Esophagus muscularis mucosa (tissue), 4 donors: ENCODE data around the gene INO80C. TPM values are rescaled to one million over a fixed set of nuclear protein-coding genes. Genes with fewer than 3 reads are reported as not detected.

Source experiments
- DNase-seq: peaks from one replicate; pipeline ENCODE4 v3.0.0-alpha.2; 2017; ENCODE audit errors: extremely low spot score
- H3K27ac ChIP-seq, 4 donors: fragments of 200-600 bp; sonication (generic); replicated peaks in 1 of 4; 1 replicate in 3 of 4; 2 replicates in 1 of 4; pipeline ENCODE4 v1.5.1; 2016 to 2019; ENCODE audit warnings: mild to moderate bottlenecking in 1 of 4
- H3K27me3 ChIP-seq, 4 donors: fragments of 200-600 bp; sonication (generic); one replicate each; pipeline versions ENCODE4 v1.5.1 to v1.6.0; 2016 to 2019
- H3K36me3 ChIP-seq, 4 donors: fragments of 200-600 bp; sonication (generic); one replicate each; pipeline ENCODE4 v1.5.1; 2016 to 2019
- H3K4me1 ChIP-seq, 4 donors: fragments of 200-600 bp; sonication (generic); one replicate each; pipeline ENCODE4 v1.5.1; 2016 to 2019
- H3K4me3 ChIP-seq, 4 donors: fragments of 200-600 bp; sonication (generic); 1 replicate in 2 of 4; 2 replicates in 2 of 4; pipeline ENCODE4 v1.5.1; 2016 to 2019; ENCODE audit warnings: mild to moderate bottlenecking in 4 of 4, moderate library complexity in 1 of 4
- H3K9me3 ChIP-seq, 4 donors: fragments of 200-600 bp; sonication (generic); 1 replicate in 3 of 4; 2 replicates in 1 of 4; pipeline ENCODE4 v1.5.1; 2016 to 2019
- EP300 ChIP-seq: sonication (generic); formaldehyde crosslinking; IDR thresholded peaks from one replicate; pipeline ENCODE4 v1.6.1; 2017; ENCODE audit warnings: antibody characterized with exemption
- POLR2A ChIP-seq: fragments of 450-650 bp; IDR thresholded peaks from one replicate; pipeline ENCODE4 v1.6.1; 2017; ENCODE audit warnings: antibody characterized with exemption, moderate library complexity, mild to moderate bottlenecking, low read depth
- POLR2AphosphoS5 ChIP-seq, 2 donors: sonication (generic); formaldehyde crosslinking; IDR thresholded peaks; one replicate each; pipeline ENCODE4 v1.6.1; 2017; ENCODE audit warnings: antibody characterized with exemption in 2 of 2
- WGBS: methylation state at CpG from one replicate; pipeline ENCODE4 v1.1.5; 2018; 5-methylcytosine and 5-hydroxymethylcytosine counted together
- intact Hi-C: fragments of 100-400 bp; cut with DNase I; formaldehyde crosslinking; loops from one replicate; pipeline ENCODE4 v1.15.1; 2023
- total RNA-seq, 4 donors: library from RNA; depleted of rRNA; stranded (reverse); fragments of >200 nt; gene quantifications; one replicate each; pipeline versions ENCODE4 v1.1.0 to v1.2.1, GENCODE V29; 2016
- TF ChIP-seq, protein P1 (sequence below), 3 experiments: fragments of 200-600 bp in 2 of 3; fragments of 450-650 bp in 1 of 3; sonication (generic) in 2 of 3; IDR thresholded peaks; one replicate each; pipeline ENCODE4 v1.5.1; 2017 to 2019; ENCODE audit warnings: antibody characterized with exemption in 3 of 3, mild to moderate bottlenecking in 2 of 3, moderate library complexity in 1 of 3

Gene INO80C
- total RNA-seq, 4 donors from 2014 or later, result 4.0 to 19.5 (median 8.8) TPM

- no peak for DNase-seq
- TF ChIP-seq, protein P1, sequence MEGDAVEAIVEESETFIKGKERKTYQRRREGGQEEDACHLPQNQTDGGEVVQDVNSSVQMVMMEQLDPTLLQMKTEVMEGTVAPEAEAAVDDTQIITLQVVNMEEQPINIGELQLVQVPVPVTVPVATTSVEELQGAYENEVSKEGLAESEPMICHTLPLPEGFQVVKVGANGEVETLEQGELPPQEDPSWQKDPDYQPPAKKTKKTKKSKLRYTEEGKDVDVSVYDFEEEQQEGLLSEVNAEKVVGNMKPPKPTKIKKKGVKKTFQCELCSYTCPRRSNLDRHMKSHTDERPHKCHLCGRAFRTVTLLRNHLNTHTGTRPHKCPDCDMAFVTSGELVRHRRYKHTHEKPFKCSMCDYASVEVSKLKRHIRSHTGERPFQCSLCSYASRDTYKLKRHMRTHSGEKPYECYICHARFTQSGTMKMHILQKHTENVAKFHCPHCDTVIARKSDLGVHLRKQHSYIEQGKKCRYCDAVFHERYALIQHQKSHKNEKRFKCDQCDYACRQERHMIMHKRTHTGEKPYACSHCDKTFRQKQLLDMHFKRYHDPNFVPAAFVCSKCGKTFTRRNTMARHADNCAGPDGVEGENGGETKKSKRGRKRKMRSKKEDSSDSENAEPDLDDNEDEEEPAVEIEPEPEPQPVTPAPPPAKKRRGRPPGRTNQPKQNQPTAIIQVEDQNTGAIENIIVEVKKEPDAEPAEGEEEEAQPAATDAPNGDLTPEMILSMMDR (IDR thresholded peaks at IDR 0.05), result no peak
- TF ChIP-seq POLR2A (no peak), POLR2AphosphoS5 (IDR thresholded peaks at IDR 0.05) (no peak), EP300 (no peak)
- WGBS, result 61% methylated on average over 5 of the region's 5 CpGs
- intact Hi-C loops, result no loop called here
- Histone ChIP-seq H3K27me3 (no peaks in the 10 kb centered on the region), H3K36me3 (no peaks in the 10 kb centered on the region), H3K27ac (no peak overlapping the region), H3K4me3 (no peak overlapping the region), H3K9me3 (no peaks in the 10 kb centered on the region), H3K4me1 (no peaks in the 10 kb centered on the region)
Measured at GRCh38 chr18:35506024-35506712, 8.4 kb upstream of the INO80C start.

DNA sequence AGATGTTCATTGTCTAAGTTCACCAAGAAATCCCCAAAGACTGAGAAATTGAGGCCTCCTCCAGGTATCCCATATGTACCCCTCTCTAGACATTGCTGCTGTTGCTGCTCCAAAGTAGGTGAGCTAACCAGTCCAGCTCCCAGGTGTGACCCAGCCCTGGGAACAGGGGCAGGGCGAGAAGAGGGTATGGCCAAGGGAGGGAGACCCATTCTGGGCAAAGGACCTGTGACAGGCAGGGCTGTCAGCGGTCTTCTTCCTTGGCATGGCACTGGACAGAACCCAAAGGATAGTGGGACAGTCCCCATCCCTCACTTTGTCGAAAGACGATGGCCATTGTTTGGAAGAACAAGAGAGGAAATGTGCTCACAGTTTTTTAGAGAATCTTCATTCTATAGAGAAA is 7.2 kb upstream of the INO80C start:
- no peaks in the 10 kb centered on the region for H3K4me1 ChIP-seq
- no peaks in the 10 kb centered on the region for H3K27me3 ChIP-seq
- intact Hi-C loops, result no loop called here
- no peaks in the 10 kb centered on the region for H3K36me3 ChIP-seq
- 81% methylated on average over 4 of the region's 4 CpGs for WGBS
- no peaks in the 10 kb centered on the region for H3K9me3 ChIP-seq
- no peak for DNase-seq
- TF ChIP-seq EP300 (no peak), POLR2A (no peak), POLR2AphosphoS5 (IDR thresholded peaks at IDR 0.05) (no peak)
- TF ChIP-seq, protein P1 (IDR thresholded peaks at IDR 0.05), result no peak
- no peak overlapping the region for H3K27ac ChIP-seq
- H3K4me3 ChIP-seq, result no peak overlapping the region

DNA sequence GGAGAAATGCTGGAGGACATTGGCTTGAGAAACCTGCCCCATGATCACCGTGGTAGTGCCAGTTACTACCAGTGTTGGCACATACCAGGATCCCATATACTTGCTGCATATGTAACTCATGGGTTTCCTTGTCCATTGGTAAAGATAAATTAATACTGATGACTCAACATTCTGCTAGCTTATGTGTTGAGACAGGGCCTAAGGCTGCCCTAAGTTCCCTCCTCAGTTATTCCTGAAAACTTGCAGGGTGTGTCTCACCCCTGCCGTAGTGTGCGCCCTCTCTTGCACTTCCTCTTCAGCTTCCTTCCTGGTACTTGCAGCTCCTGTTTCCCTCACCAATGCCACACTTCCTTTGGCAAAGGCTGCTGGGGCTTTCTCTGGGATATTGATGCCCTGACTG is 4.3 kb upstream of the INO80C start:
- Histone ChIP-seq H3K4me3 (no peak overlapping the region), H3K36me3 (no peaks in the 10 kb centered on the region), H3K4me1 (peaks cover 1 to 7% (median 7%) of the 10 kb centered on the region in 4 donors), H3K9me3 (no peaks in the 10 kb centered on the region), H3K27ac (no peak overlapping the region), H3K27me3 (no peaks in the 10 kb centered on the region)
- WGBS, result 80% methylated on average over 3 of the region's 3 CpGs
- intact Hi-C loops, result no loop called here
- DNase-seq, result no peak
- TF ChIP-seq POLR2AphosphoS5 (IDR thresholded peaks at IDR 0.05) (no peak), EP300 (no peak)
- TF ChIP-seq, protein P1 (IDR thresholded peaks at IDR 0.05), result no peak

DNA sequence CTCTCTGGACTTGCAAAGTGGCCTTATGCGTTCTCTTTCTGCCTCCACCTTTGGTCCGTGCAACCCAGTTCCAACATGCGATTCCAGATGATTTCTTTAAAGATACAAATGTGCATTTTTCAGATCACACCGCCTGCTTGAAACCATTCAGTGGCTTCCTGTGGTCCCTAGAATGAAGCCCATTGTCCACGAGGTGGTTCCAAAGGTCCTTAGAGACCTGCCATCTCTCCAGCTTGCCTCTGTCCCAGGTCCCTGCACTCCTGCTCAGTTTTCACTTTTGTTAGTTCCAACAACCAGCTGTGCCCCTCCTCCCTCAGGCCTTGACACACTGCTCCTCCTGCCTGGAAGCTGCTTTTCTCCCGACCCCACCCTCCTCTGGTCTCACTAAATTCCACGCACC is 3.6 kb upstream of the INO80C start:
- Histone ChIP-seq H3K27ac (no peak overlapping the region), H3K27me3 (no peaks in the 10 kb centered on the region), H3K9me3 (no peaks in the 10 kb centered on the region), H3K36me3 (no peaks in the 10 kb centered on the region), H3K4me1 (peaks cover 8 to 14% (median 14%) of the 10 kb centered on the region in 4 donors), H3K4me3 (no peak overlapping the region)
- intact Hi-C loops, result no loop called here
- TF ChIP-seq POLR2AphosphoS5 (IDR thresholded peaks at IDR 0.05) (no peak), EP300 (no peak), POLR2A (no peak)
- TF ChIP-seq, protein P1 (IDR thresholded peaks at IDR 0.05), result no peak
- 76% methylated on average over 7 of the region's 7 CpGs for WGBS
- no peak for DNase-seq

DNA sequence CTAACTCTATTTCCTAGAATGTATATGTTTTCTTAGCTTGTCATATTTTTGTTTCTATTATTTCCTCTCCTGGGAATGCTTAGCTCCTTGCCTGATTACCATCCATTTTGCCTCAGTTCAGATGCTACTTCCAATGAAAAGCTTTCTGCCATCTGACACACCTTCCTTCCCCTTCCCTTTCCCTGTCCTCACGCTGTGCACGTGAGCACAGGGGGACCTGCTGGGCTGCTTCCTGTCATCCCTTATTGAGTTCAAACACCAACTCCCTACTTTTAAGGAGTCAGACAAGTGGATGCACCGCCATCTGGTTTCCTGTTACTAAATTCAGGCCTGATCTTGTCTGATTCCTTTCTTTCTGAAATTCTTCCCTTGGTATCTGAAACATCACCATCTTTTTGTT is 2.4 kb upstream of the INO80C start:
- intact Hi-C loops, result no loop called here
- H3K27ac ChIP-seq, result no peak overlapping the region
- H3K9me3 ChIP-seq, result no peaks in the 10 kb centered on the region
- TF ChIP-seq POLR2A, result no peak
- no peak for TF ChIP-seq EP300
- TF ChIP-seq POLR2AphosphoS5 (IDR thresholded peaks at IDR 0.05), result no peak
- TF ChIP-seq, protein P1 (IDR thresholded peaks at IDR 0.05), result no peak
- no peaks in the 10 kb centered on the region for H3K27me3 ChIP-seq
- peaks cover 15 to 27% (median 25%) of the 10 kb centered on the region in 4 donors for H3K4me1 ChIP-seq
- no peak for DNase-seq
- no peaks in the 10 kb centered on the region for H3K36me3 ChIP-seq
- 53% methylated on average over 3 of the region's 3 CpGs for WGBS
- no peak overlapping the region for H3K4me3 ChIP-seq
